Brain microvascular endothelial cell (primary cell): ENCODE measurements around the gene POLR1A.
A peak's percentile ranks its signal among the peaks of the same experiment; 100 is the strongest.

ENCODE experiments used
- DNase-seq: peaks from one replicate; pipeline ENCODE4 v3.0.0-alpha.2; 2020
- H3K27ac ChIP-seq: fragments of 250-450 bp; sonication (Bioruptor Pico); 2 replicates; pipeline ENCODE4 v1.5.1; 2020; ENCODE audit warnings: mild to moderate bottlenecking, moderate library complexity
- H3K27me3 ChIP-seq: fragments of 250-450 bp; sonication (Bioruptor Pico); replicated peaks from 2 replicates; pipeline ENCODE4 v1.5.1; 2020; ENCODE audit warnings: mild to moderate bottlenecking
- H3K36me3 ChIP-seq: fragments of 250-450 bp; sonication (Bioruptor Pico); replicated peaks from 2 replicates; pipeline ENCODE4 v1.5.1; 2020; ENCODE audit warnings: mild to moderate bottlenecking
- H3K4me3 ChIP-seq: 2 replicates; pipeline ENCODE4 v1.5.1; 2011; ENCODE audit warnings: low read depth, mild to moderate bottlenecking, control low read depth, low read length, moderate library complexity
- in situ Hi-C: cut with HindIII; loops from 2 replicates; pipeline ENCODE4 v1.10.0; 2017; ENCODE audit warnings: low sequenced_read_pairs, low pct_ligation_motif_present
- TF ChIP-seq, protein P1 (sequence below): IDR thresholded peaks from 2 replicates; pipeline ENCODE4 v1.5.1; 2011; ENCODE audit warnings: low read depth, mild to moderate bottlenecking, moderate library complexity, low read length, control low read depth, inconsistent platforms; ENCODE audit errors: missing control alignments

Gene POLR1A

DNA sequence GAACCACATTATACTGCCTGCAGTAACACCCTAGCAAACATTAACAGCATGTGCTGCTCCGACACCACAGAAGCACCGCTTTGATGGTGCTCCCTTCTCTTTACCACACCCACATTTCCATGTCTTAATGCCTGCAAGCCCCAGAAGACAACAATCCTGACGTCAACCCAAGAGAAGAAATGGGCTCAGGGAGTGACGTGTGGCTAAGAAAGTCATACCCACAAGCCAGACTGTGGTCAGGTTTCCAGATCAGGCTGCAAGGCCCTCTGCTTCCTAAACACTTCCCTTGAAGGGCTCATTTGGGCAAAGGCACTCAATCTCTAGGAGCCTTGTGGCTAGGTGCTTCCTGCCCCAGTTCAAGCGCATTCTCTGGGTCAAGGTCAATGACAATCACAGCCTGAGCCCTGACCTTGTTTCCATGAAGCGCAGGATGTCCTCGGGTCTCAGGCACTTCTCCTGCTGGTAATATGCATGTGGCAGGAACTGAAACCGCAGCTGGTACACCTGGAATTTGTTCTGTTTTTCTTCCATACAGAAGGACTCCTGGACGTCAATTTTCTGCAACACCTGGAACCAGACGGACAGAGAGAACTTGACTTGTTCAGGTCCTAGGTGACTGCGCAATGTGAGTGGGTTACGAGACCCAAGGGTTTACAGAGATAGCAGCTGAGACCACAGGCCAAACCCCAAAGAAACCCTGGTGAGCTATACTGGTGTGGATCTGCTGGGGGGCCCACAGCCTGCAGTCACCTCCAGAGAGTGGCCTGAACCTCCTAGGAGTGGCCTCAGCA, 67.2 kb downstream of the POLR1A start:
- Histone ChIP-seq H3K36me3 (peaks cover 60% of the 10 kb centered on the region), H3K4me3 (no peak overlapping the region)

DNA sequence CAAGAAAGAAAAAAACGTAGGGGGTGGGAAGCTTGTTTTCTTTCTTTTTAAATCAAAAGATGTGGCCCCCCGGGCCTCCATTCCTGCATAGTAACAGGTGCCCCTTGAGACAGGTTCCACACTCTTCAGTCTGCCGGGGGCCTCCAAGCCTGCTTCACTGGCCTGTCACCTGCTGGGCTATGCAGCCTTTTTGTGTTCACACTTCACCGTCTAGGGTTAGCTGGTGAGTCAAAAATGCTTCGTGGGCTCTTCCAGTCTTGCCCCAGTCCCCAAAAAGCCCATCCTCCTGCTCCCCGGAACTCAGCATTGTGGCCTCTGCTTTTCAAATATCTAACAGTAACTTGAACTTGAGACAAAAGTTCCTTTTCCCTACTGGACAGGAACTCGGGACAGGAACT, 67.9 kb downstream of the POLR1A start:
- TF ChIP-seq, protein P1, sequence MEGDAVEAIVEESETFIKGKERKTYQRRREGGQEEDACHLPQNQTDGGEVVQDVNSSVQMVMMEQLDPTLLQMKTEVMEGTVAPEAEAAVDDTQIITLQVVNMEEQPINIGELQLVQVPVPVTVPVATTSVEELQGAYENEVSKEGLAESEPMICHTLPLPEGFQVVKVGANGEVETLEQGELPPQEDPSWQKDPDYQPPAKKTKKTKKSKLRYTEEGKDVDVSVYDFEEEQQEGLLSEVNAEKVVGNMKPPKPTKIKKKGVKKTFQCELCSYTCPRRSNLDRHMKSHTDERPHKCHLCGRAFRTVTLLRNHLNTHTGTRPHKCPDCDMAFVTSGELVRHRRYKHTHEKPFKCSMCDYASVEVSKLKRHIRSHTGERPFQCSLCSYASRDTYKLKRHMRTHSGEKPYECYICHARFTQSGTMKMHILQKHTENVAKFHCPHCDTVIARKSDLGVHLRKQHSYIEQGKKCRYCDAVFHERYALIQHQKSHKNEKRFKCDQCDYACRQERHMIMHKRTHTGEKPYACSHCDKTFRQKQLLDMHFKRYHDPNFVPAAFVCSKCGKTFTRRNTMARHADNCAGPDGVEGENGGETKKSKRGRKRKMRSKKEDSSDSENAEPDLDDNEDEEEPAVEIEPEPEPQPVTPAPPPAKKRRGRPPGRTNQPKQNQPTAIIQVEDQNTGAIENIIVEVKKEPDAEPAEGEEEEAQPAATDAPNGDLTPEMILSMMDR = no peak
- no peak overlapping the region for H3K27ac ChIP-seq
- in situ Hi-C loops = no loop called here
- no peaks in the 10 kb centered on the region for H3K27me3 ChIP-seq
- peaks cover 60% of the 10 kb centered on the region for H3K36me3 ChIP-seq
- H3K4me3 ChIP-seq = no peak overlapping the region
- no peak for DNase-seq

More for the DNA sequence above, 67.2 kb downstream of the POLR1A start:
- DNase-seq = no peak
- Histone ChIP-seq H3K27me3 (no peaks in the 10 kb centered on the region), H3K27ac (no peak overlapping the region)
- TF ChIP-seq, protein P1 = no peak
- in situ Hi-C loops = no loop called here

DNA sequence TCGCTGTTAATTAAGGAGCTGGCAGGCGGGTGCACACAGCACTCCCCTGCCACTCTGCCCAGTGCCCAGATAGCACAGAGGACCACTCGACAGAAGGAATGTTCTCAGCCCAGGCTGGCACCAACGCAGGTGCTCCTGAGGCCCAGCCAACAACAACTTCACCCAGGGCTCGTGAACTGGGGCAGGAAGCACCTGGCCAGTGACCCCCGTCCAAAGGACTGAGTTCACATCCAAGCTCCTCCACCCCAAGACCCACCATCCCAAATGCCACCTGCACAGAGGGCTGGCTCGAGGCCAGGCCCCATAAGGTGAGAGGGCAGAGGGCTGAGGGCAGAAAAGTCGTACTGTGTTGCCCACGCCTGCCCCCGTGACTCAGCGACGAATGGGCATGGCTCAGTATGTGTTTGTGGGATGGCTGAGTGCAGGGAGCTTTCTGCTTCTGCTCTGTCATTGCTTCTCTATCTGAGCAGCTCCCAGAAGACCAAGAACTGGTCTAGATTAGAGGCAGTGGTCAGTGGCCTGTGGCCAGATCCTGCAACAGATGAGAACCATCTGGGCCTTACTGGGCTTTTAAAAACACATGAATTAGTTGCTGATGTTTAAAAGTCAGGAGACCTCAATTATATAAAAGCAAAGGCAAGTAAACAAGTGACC, 68.4 kb downstream of the POLR1A start:
- H3K36me3 ChIP-seq = peaks cover 59% of the 10 kb centered on the region
- DNase-seq = peak; percentile 35
- H3K4me3 ChIP-seq = no peak overlapping the region
- TF ChIP-seq, protein P1 = no peak
- in situ Hi-C loops = no loop called here
- peak overlapping the region; percentile 74 for H3K27ac ChIP-seq
- H3K27me3 ChIP-seq = no peaks in the 10 kb centered on the region

DNA sequence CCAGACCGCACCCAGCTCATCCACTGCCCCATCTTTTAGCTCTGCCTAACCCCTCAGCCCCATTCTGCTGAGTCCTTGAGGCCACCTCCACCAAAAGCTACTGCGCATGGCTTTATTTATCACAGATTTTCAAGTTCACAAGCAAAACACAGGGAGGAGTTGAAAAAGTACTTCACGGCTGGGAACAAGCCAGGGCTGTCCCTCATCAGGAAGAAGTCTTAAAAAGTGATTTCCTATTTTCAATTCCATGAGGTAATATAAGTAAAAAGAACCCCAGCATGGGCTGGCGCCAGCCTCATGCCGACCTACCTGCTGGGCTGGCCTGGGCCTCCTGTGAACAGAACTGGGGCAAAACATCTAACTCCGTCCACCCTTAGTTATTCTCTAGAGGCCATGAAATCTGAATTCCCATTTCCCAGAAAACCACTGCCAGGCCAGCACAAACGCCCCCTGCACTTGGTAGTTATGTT, 69.0 kb downstream of the POLR1A start:
- H3K27ac ChIP-seq = peak overlapping the region; percentile 74
- TF ChIP-seq, protein P1 = no peak
- no peak for DNase-seq
- H3K27me3 ChIP-seq = no peaks in the 10 kb centered on the region
- in situ Hi-C loops = no loop called here
- no peak overlapping the region for H3K4me3 ChIP-seq
- H3K36me3 ChIP-seq = peaks cover 65% of the 10 kb centered on the region

DNA sequence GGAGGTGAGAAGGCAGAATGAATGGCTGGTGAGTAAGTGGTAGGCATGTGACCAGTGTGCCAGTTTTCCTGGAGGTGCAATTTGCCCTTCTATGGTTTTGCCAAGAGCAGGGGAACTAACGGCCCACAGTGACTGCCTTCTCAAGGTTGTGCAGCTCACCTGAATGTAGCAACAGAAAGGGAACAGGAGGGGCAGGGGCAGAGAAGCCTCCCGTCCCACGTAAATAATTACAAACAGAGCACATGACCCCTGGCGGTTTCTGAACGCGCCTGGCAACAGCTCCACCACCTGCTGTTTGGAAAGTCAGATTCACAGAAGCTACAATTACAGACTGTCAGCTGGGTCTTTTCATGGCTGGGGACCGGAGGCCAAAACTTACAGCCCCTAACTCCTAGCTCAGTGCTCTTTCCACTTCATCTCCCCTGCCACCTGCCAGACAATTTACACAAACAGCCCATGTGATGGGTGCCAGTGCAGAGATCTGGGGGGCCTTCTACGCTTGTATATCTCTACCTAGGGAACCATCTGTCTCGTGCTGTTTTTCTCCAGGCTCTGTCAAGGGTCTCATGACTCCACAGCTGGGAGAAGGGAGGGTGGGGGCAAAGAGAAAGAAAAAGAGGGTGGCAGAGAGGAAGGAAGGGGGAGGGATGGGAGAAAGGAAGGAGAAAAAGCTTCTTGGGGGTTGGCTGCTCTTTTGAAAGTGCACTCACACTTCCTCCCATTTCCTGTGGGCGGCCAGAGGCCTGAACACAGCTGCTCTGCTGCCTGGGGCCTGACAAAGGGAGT, 69.6 kb downstream of the POLR1A start:
- TF ChIP-seq, protein P1 = peak; percentile 64
- Histone ChIP-seq H3K36me3 (peaks cover 65% of the 10 kb centered on the region), H3K27me3 (no peaks in the 10 kb centered on the region), H3K4me3 (no peak overlapping the region), H3K27ac (peak overlapping the region; percentile 74)
- in situ Hi-C loops = no loop called here
- DNase-seq = peak; percentile 76
